IPS-11a (cell line): ENCODE results near the gene AWAT2.
"Not testable (repeated sequence)": the region's sequence is repeated elsewhere in the genome, so short reads cannot be mapped to it uniquely, and the experiment has no call there.

Source experiments
- H3K4me3 ChIP-seq: one replicate; pipeline ENCODE4 v1.5.1; 2013; ENCODE audit warnings: low read depth, low read length, control low read depth

Gene AWAT2

DNA sequence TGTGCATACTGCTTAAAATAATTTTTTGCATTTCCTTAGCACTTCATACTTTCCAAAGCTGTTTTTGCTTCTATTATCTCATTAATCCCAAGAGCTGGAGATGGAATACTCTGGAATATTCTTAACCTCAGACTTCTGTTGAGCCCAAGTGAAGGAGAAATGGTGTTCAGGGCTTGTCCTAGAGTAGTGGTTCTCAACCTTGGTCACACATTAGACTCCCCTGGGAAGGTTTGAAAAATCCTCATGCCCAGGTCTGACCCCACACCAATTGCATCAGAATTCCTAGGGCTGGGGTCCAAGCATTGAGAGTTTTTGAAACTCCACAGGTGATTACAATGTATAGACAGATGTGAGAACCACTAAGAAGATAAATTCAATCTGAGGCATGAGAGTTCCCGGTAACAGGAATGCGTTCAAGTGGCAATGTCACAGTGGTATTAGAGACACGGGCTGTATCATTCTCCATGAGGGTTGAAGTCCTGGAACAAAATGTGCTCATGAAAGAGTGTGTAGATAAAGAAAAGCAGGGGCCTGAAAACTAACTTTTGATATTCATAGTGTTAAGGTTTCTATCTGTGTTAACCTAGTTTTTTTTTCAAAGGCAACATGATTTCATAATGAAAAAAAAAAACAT is 47.9 kb downstream of the AWAT2 start:
- H3K4me3 ChIP-seq, result no peak overlapping the region

- H3K4me3 ChIP-seq, result no peak overlapping the region
These were observed 48.5 kb downstream of the AWAT2 start for GRCh38 chrX:70001269-70001668.

GRCh38 chrX:69998299-69998698 is 51.4 kb downstream of the AWAT2 start:
- H3K4me3 ChIP-seq, result not testable (repeated sequence)

GRCh38 chrX:69996113-69996468 is 53.6 kb downstream of the AWAT2 start:
- no peak overlapping the region for H3K4me3 ChIP-seq

GRCh38 chrX:69995362-69996112 is 54.2 kb downstream of the AWAT2 start:
- no peak overlapping the region for H3K4me3 ChIP-seq

DNA sequence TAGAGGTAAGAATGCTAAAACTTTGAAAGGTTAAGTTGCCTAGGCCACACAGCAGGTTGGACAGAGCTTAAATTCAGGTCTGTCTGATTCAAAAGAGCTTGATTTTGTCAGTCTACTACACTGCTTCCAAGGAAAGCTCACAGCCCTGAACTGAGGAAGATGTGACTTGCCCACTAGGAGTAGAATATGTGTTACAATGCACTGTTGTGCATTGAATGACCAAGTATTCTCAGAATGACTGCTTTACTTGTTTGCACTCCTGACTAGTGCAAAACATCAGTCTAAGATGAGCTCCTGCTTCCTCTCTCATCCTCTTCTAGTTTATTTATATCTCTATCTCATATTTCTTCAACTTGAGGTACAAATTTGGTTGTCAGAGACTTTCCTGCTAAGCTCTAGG is 56.2 kb downstream of the AWAT2 start:
- H3K4me3 ChIP-seq, result no peak overlapping the region

- H3K4me3 ChIP-seq, result no peak overlapping the region
These were observed 58.1 kb downstream of the AWAT2 start for GRCh38 chrX:69991685-69992084.
